Suprapubic skin (tissue), 4 donors: ENCODE data around the gene IRAK1.

Experiments
- CTCF ChIP-seq, 2 donors: fragments of 200-600 bp in 1 of 2; fragments of 450-650 bp in 1 of 2; sonication (generic) in 1 of 2; IDR thresholded peaks; one replicate each; pipeline ENCODE4 v1.5.1; 2016 to 2019; ENCODE audit warnings: antibody characterized with exemption in 2 of 2, mild to moderate bottlenecking in 1 of 2, moderate library complexity in 1 of 2
- EP300 ChIP-seq: sonication (generic); formaldehyde crosslinking; IDR thresholded peaks from one replicate; pipeline ENCODE4 v1.6.1; 2017; ENCODE audit warnings: antibody characterized with exemption
- POLR2A ChIP-seq, 2 donors: fragments of 450-650 bp; IDR thresholded peaks; one replicate each; pipeline ENCODE4 v1.6.1; 2017; ENCODE audit warnings: antibody characterized with exemption in 2 of 2, mild to moderate bottlenecking in 2 of 2, moderate library complexity in 2 of 2
- POLR2AphosphoS5 ChIP-seq, 3 donors: sonication (generic); formaldehyde crosslinking; IDR thresholded peaks; one replicate each; pipeline ENCODE4 v1.6.1; 2017; ENCODE audit warnings: antibody characterized with exemption in 3 of 3

- TF ChIP-seq CTCF (IDR thresholded peaks at IDR 0.05) (no peak), POLR2A (IDR thresholded peaks at IDR 0.05) (no peak), EP300 (no peak), POLR2AphosphoS5 (IDR thresholded peaks at IDR 0.05) (no peak)
Measured at GRCh38 chrX:153965406-153965805, 54.3 kb downstream of the IRAK1 start.
